GM12878 (cell line): Measurements from ENCODE around the gene MFAP1.

Experiments
- CBFB ChIP-seq: IDR thresholded peaks from 2 replicates; pipeline ENCODE4 v1.6.1; 2016; ENCODE audit warnings: antibody characterized with exemption, low read depth
- CHD4 ChIP-seq: fragments of 200-600 bp; sonication (generic); IDR thresholded peaks from 2 replicates; pipeline ENCODE4 v1.6.1; 2016; ENCODE audit warnings: mild to moderate bottlenecking
- EGR1 ChIP-seq, 2 experiments: IDR thresholded peaks; 1 replicate in 1 of 2; 2 replicates in 1 of 2; pipeline ENCODE4 v1.6.1; 2011 to 2012; ENCODE audit warnings: low read depth in 2 of 2, low read length in 2 of 2, borderline replicate concordance in 1 of 2, mild to moderate bottlenecking in 1 of 2, moderate library complexity in 1 of 2
- EP300 ChIP-seq, 2 experiments: fragments of 150-350 bp in 1 of 2; IDR thresholded peaks; 2 replicates each; pipeline ENCODE4 v1.6.1; 2011 to 2012; ENCODE audit warnings: low read depth in 2 of 2, low read length in 2 of 2, borderline replicate concordance in 1 of 2, improper control_type of control experiment in 1 of 2, inconsistent platforms in 1 of 2; ENCODE audit not compliant: control insufficient read depth in 1 of 2
- EZH2 ChIP-seq: IDR thresholded peaks from 2 replicates; pipeline ENCODE4 v1.6.1; 2012; ENCODE audit warnings: low read depth, mild to moderate bottlenecking, control low read depth, inconsistent platforms, low read length, borderline replicate concordance; ENCODE audit not compliant: control insufficient read depth
- TF ChIP-seq, protein P1 (sequence below): IDR thresholded peaks from 2 replicates; pipeline ENCODE4 v1.6.1; 2011; ENCODE audit warnings: low read depth, low read length, improper control_type of control experiment, borderline replicate concordance
- TF ChIP-seq, protein P2 (sequence below), 3 experiments: IDR thresholded peaks in 2 of 3; conservative IDR thresholded peaks in 1 of 3; 2 replicates each; pipeline ENCODE4 v1.5.1; 2011; ENCODE audit warnings: low read depth in 3 of 3, low read length in 3 of 3, mild to moderate bottlenecking in 3 of 3, control low read depth in 2 of 3, moderate library complexity in 2 of 3, inconsistent platforms in 1 of 3, mixed read lengths in 1 of 3; ENCODE audit not compliant: control insufficient read depth in 2 of 3, insufficient read depth in 1 of 3; ENCODE audit errors: extremely low read depth in 1 of 3

GRCh38 chr15:43854801-43855200 lies 30.3 kb upstream of the MFAP1 start:
- TF ChIP-seq, protein P1, sequence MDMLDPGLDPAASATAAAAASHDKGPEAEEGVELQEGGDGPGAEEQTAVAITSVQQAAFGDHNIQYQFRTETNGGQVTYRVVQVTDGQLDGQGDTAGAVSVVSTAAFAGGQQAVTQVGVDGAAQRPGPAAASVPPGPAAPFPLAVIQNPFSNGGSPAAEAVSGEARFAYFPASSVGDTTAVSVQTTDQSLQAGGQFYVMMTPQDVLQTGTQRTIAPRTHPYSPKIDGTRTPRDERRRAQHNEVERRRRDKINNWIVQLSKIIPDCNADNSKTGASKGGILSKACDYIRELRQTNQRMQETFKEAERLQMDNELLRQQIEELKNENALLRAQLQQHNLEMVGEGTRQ, result no peak
- TF ChIP-seq, protein P2, sequence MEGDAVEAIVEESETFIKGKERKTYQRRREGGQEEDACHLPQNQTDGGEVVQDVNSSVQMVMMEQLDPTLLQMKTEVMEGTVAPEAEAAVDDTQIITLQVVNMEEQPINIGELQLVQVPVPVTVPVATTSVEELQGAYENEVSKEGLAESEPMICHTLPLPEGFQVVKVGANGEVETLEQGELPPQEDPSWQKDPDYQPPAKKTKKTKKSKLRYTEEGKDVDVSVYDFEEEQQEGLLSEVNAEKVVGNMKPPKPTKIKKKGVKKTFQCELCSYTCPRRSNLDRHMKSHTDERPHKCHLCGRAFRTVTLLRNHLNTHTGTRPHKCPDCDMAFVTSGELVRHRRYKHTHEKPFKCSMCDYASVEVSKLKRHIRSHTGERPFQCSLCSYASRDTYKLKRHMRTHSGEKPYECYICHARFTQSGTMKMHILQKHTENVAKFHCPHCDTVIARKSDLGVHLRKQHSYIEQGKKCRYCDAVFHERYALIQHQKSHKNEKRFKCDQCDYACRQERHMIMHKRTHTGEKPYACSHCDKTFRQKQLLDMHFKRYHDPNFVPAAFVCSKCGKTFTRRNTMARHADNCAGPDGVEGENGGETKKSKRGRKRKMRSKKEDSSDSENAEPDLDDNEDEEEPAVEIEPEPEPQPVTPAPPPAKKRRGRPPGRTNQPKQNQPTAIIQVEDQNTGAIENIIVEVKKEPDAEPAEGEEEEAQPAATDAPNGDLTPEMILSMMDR (IDR thresholded peaks at IDR 0.05 in 2 of 3, conservative IDR thresholded peaks at IDR 0.05 in 1 of 3; ENCODE audit: control insufficient read depth in 2 of 3, extremely low read depth in 1 of 3, insufficient read depth in 1 of 3, low read depth in 3 of 3, low read length in 3 of 3), result no peak
- TF ChIP-seq CHD4 (no peak), EZH2 (no peak), EP300 (IDR thresholded peaks at IDR 0.05; ENCODE audit: borderline replicate concordance in 1 of 2, control insufficient read depth in 1 of 2, low read depth in 2 of 2, low read length in 2 of 2) (no peak), CBFB (no peak), EGR1 (IDR thresholded peaks at IDR 0.05; ENCODE audit: borderline replicate concordance in 1 of 2, low read depth in 2 of 2, low read length in 2 of 2) (no peak)
